Fibroblast of the aortic adventitia (primary cell): ENCODE results near the gene SLC39A9. TPM values are rescaled to one million over a fixed set of nuclear protein-coding genes. Genes with fewer than 3 reads are reported as not detected.
"Not testable (repeated sequence)": the region's sequence is repeated elsewhere in the genome, so short reads cannot be mapped to it uniquely, and the experiment has no call there.

Source experiments
- DNase-seq: peaks from one replicate; pipeline ENCODE4 v3.0.0-alpha.2; 2010; ENCODE audit warnings: low read depth
- H3K4me3 ChIP-seq: 2 replicates; pipeline ENCODE4 v1.5.1; 2011; ENCODE audit warnings: low read depth, mild to moderate bottlenecking, control low read depth, low read length, moderate library complexity
- total RNA-seq: library from RNA; depleted of rRNA; stranded (reverse); fragments of >200 nt; gene quantifications from 2 replicates; pipeline ENCODE4 v1.2.3, GENCODE V29; 2012; ENCODE audit warnings: low replicate concordance
- TF ChIP-seq, protein P1 (sequence below): IDR thresholded peaks from 2 replicates; pipeline ENCODE4 v1.5.1; 2011; ENCODE audit warnings: mild to moderate bottlenecking, low read length, control low read depth, inconsistent platforms; ENCODE audit not compliant: insufficient read depth

SLC39A9 gene
- total RNA-seq, 1 donor, result 118 TPM

DNA sequence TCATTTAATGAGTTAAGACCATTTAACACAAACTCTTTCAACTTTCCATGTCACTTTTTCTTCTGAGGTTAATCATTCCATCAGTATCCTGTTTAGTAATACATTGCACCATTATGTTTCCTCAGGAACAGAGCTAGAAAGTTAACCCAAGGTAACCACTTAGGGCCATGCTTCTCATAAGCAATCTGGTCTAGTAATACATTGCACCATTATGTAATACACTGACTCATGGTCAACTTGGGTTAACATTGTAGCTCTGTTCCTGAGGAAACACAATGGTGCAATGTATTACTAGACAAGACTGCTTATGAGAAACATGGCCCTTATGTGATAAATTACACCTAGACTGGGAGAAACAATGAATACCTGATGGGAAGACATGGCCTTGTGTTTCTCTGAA lies 22.1 kb upstream of the SLC39A9 start:
- H3K4me3 ChIP-seq, result no peak overlapping the region
- DNase-seq, result peak; percentile 38
- TF ChIP-seq, protein P1, sequence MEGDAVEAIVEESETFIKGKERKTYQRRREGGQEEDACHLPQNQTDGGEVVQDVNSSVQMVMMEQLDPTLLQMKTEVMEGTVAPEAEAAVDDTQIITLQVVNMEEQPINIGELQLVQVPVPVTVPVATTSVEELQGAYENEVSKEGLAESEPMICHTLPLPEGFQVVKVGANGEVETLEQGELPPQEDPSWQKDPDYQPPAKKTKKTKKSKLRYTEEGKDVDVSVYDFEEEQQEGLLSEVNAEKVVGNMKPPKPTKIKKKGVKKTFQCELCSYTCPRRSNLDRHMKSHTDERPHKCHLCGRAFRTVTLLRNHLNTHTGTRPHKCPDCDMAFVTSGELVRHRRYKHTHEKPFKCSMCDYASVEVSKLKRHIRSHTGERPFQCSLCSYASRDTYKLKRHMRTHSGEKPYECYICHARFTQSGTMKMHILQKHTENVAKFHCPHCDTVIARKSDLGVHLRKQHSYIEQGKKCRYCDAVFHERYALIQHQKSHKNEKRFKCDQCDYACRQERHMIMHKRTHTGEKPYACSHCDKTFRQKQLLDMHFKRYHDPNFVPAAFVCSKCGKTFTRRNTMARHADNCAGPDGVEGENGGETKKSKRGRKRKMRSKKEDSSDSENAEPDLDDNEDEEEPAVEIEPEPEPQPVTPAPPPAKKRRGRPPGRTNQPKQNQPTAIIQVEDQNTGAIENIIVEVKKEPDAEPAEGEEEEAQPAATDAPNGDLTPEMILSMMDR, result no peak

DNA sequence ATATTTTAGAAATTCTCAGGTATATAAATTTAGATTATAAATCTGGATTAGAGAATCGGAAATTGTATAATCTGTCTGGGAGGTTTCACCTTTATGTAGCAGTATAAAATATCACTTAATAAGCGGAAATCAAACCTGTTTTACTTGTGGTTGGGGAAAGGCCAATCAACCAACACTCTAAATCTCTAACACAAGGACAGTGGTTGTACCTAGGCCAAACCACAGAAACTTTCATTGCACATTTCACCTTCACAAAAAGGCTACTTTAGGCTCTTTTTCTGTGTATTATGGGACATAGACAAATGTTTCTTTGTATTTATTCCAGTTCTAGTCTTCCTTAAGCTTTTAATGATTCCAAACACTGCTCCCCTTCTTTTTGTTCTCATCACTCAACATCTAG lies 20.2 kb upstream of the SLC39A9 start:
- DNase-seq, result no peak
- H3K4me3 ChIP-seq, result no peak overlapping the region
- TF ChIP-seq, protein P1, result no peak

DNA sequence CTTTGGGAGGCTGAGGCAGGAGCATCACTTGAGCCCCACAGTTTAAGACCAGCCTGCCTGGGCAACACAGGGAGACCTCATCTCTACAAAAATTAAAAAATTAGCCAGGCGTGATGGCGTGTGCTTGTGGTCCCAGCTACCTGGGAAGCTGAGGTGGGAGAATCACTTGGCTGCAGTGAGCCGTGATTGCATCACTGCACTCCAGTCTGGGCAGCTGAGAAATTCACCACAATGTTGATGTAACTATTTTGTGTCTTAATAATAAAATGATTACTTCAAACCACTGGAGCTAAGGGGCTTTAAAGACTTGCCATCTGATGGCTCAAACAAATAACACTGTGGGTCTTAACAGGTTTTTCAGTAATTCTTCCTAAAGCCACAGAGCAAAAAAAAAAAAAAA lies 11.2 kb upstream of the SLC39A9 start:
- DNase-seq, result no peak
- TF ChIP-seq, protein P1, result no peak

DNA sequence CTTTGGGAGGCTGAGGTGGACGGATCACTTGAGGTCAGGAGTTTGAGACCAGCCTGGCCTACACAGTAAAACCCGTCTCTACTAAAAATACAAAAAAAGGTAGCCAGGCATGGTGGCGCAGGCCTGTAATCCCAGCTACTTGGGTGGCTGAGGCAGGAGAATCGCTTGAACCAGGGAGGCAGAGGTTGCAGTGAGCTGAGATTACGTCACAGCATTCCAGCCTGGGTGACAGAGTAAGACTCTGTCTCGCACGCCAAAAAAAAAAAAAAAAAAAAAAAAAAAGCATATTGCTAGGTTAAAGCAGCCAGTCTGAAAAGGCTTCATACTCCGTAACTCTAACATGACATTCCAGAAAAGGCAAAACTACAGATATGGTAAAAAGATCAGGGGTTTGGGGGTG lies 7.1 kb upstream of the SLC39A9 start:
- H3K4me3 ChIP-seq, result not testable (repeated sequence)
- peak; percentile 51 for DNase-seq

More for the DNA sequence above, 11.2 kb upstream of the SLC39A9 start:
- H3K4me3 ChIP-seq, result no peak overlapping the region

DNA sequence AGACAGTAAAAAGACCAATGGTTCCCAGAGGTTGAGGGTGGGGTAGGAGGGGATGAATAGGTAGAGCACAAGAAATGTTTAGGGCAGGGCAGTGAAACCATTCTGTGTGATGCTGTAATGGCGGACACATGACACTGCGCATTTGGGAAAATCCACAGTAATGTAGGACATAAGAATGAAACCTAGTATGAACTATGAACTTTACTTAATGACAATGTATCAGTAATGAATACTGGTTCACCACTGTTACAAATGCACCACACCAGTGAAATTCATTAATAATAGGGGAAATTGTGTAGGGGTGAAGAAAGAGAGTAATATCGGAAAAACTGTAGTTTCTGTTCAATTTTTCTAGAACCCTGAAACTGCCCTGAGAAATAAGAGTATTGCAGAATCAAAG lies 6.0 kb upstream of the SLC39A9 start:
- no peak for DNase-seq
- no peak overlapping the region for H3K4me3 ChIP-seq
- TF ChIP-seq, protein P1, result no peak

DNA sequence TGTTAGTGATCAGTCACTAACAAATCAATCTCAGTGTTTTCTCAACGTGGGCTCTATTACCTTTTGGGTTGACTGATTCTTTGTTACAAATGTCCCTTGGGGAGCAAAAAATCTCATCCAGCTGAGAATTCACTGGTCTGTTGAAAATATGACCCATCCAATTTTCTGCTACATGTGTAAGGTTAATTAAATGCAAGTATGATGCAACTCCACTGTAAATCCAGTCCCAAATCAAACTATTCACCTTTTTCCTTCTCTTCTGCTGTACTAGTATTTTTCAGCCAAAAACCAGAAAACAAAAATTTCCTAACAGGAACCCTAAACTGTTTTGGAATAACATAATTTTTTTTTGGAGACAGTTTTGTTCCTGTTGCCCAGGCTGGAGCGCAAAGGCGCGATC lies 2.6 kb upstream of the SLC39A9 start:
- TF ChIP-seq, protein P1, result no peak
- H3K4me3 ChIP-seq, result no peak overlapping the region
- no peak for DNase-seq

DNA sequence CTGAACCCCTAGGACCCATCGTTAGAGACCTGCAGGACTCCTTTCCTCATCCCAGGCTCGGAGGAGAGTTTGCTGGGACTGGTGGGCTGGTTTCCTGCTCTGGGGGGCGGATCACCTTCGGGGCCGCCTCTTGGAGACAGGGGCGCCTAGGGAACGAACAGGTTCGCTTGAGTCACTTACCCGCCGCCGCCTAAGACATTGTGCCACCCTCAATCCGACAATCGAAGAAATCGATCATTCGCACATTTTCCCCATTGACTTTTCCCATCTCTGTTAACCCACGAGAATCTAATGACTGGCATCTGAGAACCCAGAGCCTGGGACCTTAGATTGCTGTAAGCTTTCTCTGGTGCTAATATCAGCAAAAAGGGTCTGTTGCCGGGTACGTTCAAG lies 322 bp downstream of the SLC39A9 start:
- no peak for DNase-seq
- peak overlapping the region; percentile 94 for H3K4me3 ChIP-seq
- TF ChIP-seq, protein P1, result no peak

DNA sequence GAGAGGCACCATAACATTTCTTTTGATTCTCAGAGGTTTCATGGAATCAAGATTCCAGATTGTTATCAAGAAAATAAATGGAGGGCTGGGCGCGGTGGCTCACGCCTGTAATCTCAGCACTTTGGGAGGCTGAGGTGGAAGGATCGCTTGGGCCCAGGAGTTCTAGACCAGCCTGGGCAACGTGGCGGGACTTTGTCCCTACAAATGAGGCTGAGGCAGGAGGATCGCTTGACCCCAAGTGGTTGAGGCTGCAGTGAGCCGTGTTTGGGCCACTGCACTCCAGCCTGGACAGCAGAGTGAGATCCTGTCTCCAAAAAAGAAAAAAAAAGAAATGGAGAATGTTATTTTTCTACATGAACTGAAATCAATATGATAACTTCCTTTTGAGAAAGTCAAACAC lies 1.3 kb downstream of the SLC39A9 start:
- TF ChIP-seq, protein P1, result no peak
- H3K4me3 ChIP-seq, result peak overlapping the region; percentile 94
- no peak for DNase-seq
